ENCODE data around the gene RAPGEF3. TPM values are rescaled to one million over a fixed set of nuclear protein-coding genes. Genes with fewer than 3 reads are reported as not detected.

RAPGEF3 gene
- total and polyA plus RNA-seq, 4 donors, result 1.3 to 4.3 (median 1.4) TPM

DNA sequence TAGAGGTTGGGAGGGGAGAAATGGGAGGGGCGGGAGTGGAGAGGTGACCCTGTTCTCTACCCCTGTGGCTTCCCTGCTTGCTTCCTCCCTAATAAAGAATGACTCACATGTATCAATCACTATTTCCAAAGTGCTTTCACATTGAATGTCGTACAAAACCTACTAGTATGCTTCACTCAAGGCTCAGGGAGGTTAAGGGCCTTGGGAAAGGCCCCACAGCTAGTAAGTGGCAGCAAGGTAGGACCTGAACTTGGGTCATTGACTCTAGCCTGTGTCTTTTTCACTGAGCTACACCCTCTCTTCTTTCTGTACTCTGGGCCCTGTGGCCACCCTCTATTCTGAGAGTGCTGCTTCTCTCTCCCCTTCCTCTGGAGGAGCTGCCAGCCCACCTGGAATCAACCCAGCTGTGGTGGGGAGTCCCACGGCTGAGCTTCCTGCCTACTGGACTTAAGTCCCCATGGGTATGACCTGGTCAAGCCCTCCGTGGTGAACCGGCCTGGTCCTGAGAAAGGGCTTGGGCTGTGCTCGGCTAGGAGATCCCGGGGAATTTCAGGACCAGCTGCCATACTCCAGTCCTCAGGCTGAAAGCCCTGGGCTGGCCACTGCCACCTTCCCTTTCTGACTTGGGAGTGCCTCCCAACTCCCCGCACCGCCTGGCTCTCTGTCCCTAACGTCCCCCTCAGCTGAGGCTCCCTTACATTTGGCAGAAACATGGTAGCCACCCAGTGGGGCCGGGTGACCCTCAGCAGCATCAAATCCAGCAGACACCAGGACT is 27.4 kb upstream of the RAPGEF3 start:
- TF ChIP-seq, protein P1, sequence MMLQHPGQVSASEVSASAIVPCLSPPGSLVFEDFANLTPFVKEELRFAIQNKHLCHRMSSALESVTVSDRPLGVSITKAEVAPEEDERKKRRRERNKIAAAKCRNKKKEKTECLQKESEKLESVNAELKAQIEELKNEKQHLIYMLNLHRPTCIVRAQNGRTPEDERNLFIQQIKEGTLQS (IDR thresholded peaks at IDR 0.05), result no peak
- TF ChIP-seq RAD21 (IDR thresholded peaks at IDR 0.05), result no peak
- TF ChIP-seq EGR1 (IDR thresholded peaks at IDR 0.05; ENCODE audit: low read depth in 2 of 2), result no peak
- TF ChIP-seq FOXA2 (IDR thresholded peaks at IDR 0.05), result no peak
- no peak for TF ChIP-seq YY1 (IDR thresholded peaks at IDR 0.05)
- TF ChIP-seq SP1 (IDR thresholded peaks at IDR 0.05), result no peak
- TF ChIP-seq, protein P2, sequence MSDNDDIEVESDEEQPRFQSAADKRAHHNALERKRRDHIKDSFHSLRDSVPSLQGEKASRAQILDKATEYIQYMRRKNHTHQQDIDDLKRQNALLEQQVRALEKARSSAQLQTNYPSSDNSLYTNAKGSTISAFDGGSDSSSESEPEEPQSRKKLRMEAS (IDR thresholded peaks at IDR 0.05), result no peak
- TF ChIP-seq JUND (IDR thresholded peaks at IDR 0.05), result no peak
- TF ChIP-seq, protein P3, sequence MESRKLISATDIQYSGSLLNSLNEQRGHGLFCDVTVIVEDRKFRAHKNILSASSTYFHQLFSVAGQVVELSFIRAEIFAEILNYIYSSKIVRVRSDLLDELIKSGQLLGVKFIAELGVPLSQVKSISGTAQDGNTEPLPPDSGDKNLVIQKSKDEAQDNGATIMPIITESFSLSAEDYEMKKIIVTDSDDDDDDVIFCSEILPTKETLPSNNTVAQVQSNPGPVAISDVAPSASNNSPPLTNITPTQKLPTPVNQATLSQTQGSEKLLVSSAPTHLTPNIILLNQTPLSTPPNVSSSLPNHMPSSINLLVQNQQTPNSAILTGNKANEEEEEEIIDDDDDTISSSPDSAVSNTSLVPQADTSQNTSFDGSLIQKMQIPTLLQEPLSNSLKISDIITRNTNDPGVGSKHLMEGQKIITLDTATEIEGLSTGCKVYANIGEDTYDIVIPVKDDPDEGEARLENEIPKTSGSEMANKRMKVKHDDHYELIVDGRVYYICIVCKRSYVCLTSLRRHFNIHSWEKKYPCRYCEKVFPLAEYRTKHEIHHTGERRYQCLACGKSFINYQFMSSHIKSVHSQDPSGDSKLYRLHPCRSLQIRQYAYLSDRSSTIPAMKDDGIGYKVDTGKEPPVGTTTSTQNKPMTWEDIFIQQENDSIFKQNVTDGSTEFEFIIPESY (IDR thresholded peaks at IDR 0.05), result no peak
- TF ChIP-seq HNF4A (conservative IDR thresholded peaks at IDR 0.05), result no peak
- TF ChIP-seq HNF4G (IDR thresholded peaks at IDR 0.05), result no peak
- no peak for TF ChIP-seq FOXA1 (IDR thresholded peaks at IDR 0.05)
- TF ChIP-seq RXRA (IDR thresholded peaks at IDR 0.05), result no peak
- 88% methylated on average over 11 of the region's 11 CpGs for WGBS
- H3K9me3 ChIP-seq (ENCODE audit: control insufficient read depth in 4 of 4, low read length in 3 of 4), result no peaks in the 10 kb centered on the region
- H3K27me3 ChIP-seq (ENCODE audit: control insufficient read depth in 4 of 4, insufficient read depth in 4 of 4, low read length in 3 of 4), result no peaks in the 10 kb centered on the region
- no peaks in the 10 kb centered on the region for H3K4me1 ChIP-seq (ENCODE audit: control insufficient read depth in 4 of 4, insufficient read depth in 4 of 4, low read length in 3 of 4)
- no peak overlapping the region for H3K4me3 ChIP-seq (ENCODE audit: low read depth in 1 of 3, low read length in 3 of 3)
- no peak for DNase-seq (ENCODE audit: low spot score)
- no peak overlapping the region for H3K9ac ChIP-seq (ENCODE audit: low read depth in 1 of 2, low read length in 2 of 2)
- peaks cover 3 to 40% (median 4%) of the 10 kb centered on the region in 4 donors for H3K36me3 ChIP-seq (ENCODE audit: control insufficient read depth in 4 of 4, insufficient read depth in 3 of 4, low read depth in 1 of 4, low read length in 3 of 4)
- H3K27ac ChIP-seq (ENCODE audit: low read depth in 1 of 2, low read length in 2 of 2), result no peak overlapping the region

DNA sequence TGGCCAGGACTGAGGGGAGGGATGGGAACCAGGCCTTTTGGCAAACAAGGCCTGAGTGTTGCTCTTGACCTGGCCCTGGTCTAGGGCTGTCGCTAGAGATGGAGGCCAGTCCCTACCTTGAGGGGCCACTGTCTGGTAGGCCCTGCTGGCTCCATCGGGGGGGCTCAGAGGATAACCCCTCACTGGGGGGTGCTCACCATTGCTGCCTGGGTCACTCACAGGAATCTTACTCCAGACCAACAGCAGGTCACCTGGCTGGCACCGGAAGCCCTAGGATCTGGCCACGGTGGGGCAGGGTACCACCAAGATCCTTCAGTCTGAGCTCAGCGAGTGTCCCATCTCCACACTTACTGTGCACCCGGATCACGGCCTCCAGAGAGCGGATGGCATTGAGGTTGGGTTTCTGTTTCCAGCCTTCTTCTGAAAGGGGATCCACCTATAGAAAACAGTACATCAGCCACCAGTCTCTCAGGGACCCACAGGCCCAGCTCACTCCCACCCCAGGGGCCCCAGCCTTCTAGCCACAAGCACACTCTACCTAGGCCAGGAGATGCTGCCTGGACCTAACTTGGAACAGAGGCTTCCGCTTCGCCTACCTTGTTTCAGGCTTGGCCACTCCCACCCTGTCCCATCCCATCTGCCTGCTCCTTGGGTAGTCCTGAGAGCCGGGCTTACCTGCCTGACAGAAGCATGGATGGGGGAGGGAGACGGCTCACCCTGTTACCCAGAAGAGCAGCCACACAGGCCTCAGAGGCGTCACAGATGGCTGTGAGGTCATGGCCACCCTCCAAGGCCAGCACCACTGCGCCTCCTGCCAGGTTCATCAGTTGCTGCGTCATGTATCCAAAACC is 26.6 kb upstream of the RAPGEF3 start:
- H3K4me3 ChIP-seq (ENCODE audit: low read depth in 1 of 3, low read length in 3 of 3), result no peak overlapping the region
- H3K9me3 ChIP-seq (ENCODE audit: control insufficient read depth in 4 of 4, low read length in 3 of 4), result no peaks in the 10 kb centered on the region
- TF ChIP-seq HNF4A (conservative IDR thresholded peaks at IDR 0.05), result no peak
- TF ChIP-seq, protein P4, sequence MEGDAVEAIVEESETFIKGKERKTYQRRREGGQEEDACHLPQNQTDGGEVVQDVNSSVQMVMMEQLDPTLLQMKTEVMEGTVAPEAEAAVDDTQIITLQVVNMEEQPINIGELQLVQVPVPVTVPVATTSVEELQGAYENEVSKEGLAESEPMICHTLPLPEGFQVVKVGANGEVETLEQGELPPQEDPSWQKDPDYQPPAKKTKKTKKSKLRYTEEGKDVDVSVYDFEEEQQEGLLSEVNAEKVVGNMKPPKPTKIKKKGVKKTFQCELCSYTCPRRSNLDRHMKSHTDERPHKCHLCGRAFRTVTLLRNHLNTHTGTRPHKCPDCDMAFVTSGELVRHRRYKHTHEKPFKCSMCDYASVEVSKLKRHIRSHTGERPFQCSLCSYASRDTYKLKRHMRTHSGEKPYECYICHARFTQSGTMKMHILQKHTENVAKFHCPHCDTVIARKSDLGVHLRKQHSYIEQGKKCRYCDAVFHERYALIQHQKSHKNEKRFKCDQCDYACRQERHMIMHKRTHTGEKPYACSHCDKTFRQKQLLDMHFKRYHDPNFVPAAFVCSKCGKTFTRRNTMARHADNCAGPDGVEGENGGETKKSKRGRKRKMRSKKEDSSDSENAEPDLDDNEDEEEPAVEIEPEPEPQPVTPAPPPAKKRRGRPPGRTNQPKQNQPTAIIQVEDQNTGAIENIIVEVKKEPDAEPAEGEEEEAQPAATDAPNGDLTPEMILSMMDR (IDR thresholded peaks at IDR 0.05; ENCODE audit: low read depth, low read length, missing input control), result no peak
- no peak for TF ChIP-seq FOXA1 (IDR thresholded peaks at IDR 0.05)
- TF ChIP-seq RAD21 (IDR thresholded peaks at IDR 0.05), result no peak
- TF ChIP-seq JUND (IDR thresholded peaks at IDR 0.05), result no peak
- TF ChIP-seq, protein P1 (IDR thresholded peaks at IDR 0.05), result no peak
- TF ChIP-seq TAF1 (conservative IDR thresholded peaks at IDR 0.05), result no peak
- TF ChIP-seq EGR1 (IDR thresholded peaks at IDR 0.05; ENCODE audit: low read depth in 2 of 2), result no peak
- TF ChIP-seq RXRA (IDR thresholded peaks at IDR 0.05), result no peak
- TF ChIP-seq, protein P3 (IDR thresholded peaks at IDR 0.05), result no peak
- TF ChIP-seq, protein P2 (IDR thresholded peaks at IDR 0.05), result no peak
- TF ChIP-seq NR2F2 (IDR thresholded peaks at IDR 0.05), result no peak
- no peak for TF ChIP-seq YY1 (IDR thresholded peaks at IDR 0.05)
- TF ChIP-seq GABPA (IDR thresholded peaks at IDR 0.05 in 1 of 2, conservative IDR thresholded peaks at IDR 0.05 in 1 of 2), result no peak
- TF ChIP-seq SP1 (IDR thresholded peaks at IDR 0.05), result no peak
- H3K27me3 ChIP-seq (ENCODE audit: control insufficient read depth in 4 of 4, insufficient read depth in 4 of 4, low read length in 3 of 4), result no peaks in the 10 kb centered on the region
- DNase-seq (ENCODE audit: low spot score), result no peak
- no peak overlapping the region for H3K27ac ChIP-seq (ENCODE audit: low read depth in 1 of 2, low read length in 2 of 2)
- H3K9ac ChIP-seq (ENCODE audit: low read depth in 1 of 2, low read length in 2 of 2), result no peak overlapping the region
- H3K4me1 ChIP-seq (ENCODE audit: control insufficient read depth in 4 of 4, insufficient read depth in 4 of 4, low read length in 3 of 4), result no peaks in the 10 kb centered on the region
- H3K36me3 ChIP-seq (ENCODE audit: control insufficient read depth in 4 of 4, insufficient read depth in 3 of 4, low read depth in 1 of 4, low read length in 3 of 4), result peaks cover 3 to 37% (median 4%) of the 10 kb centered on the region in 4 donors
- 86% methylated on average over 15 of the region's 15 CpGs for WGBS
